HUES48 (cell line): Measurements from ENCODE around the gene FAM228B.

ENCODE experiments used
- H3K27ac ChIP-seq: one replicate; pipeline ENCODE4 v1.7.0; 2013; ENCODE audit warnings: low read depth, low read length, inconsistent platforms
- H3K27me3 ChIP-seq: 2 replicates; pipeline ENCODE4 v1.6.1; 2013; ENCODE audit warnings: mild to moderate bottlenecking, low read length; ENCODE audit not compliant: control insufficient read depth, insufficient read depth
- H3K36me3 ChIP-seq: 2 replicates; pipeline ENCODE4 v1.6.1; 2013; ENCODE audit warnings: low read length; ENCODE audit not compliant: control insufficient read depth, insufficient read depth
- H3K4me1 ChIP-seq: 2 replicates; pipeline ENCODE4 v1.6.1; 2013; ENCODE audit warnings: mild to moderate bottlenecking, low read length; ENCODE audit not compliant: control insufficient read depth, insufficient read depth
- H3K4me3 ChIP-seq: 2 replicates; pipeline ENCODE4 v1.5.1; 2013; ENCODE audit warnings: mild to moderate bottlenecking, low read depth, low read length
- H3K9ac ChIP-seq: 2 replicates; pipeline ENCODE4 v1.6.1; 2013; ENCODE audit warnings: mild to moderate bottlenecking, low read depth, low read length, moderate library complexity
- H3K9me3 ChIP-seq: 2 replicates; pipeline ENCODE4 v1.6.1; 2013; ENCODE audit warnings: low read length; ENCODE audit not compliant: control insufficient read depth, insufficient read depth

FAM228B gene

DNA sequence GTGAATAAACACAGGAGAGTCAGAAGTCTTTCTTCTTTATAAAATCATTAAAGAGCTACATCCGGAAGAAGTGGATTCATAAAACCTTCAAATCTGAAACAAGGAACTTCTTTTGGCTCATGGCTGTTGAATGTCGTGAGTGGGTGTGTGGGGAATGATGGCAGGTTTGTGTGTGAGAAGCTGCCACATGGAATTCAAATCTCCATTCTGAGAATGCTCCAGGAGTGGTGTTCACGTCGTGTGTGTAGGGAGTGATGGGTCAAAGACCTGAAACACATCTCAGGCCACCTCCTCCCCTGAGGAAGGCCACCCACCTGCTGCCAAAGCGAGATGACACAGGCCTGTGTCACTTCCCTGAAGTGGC is 80.5 kb downstream of the FAM228B start:
- H3K9ac ChIP-seq = no peak overlapping the region
- H3K9me3 ChIP-seq = no peaks in the 10 kb centered on the region
- no peak overlapping the region for H3K27ac ChIP-seq
- H3K36me3 ChIP-seq = no peaks in the 10 kb centered on the region
- H3K4me1 ChIP-seq = no peaks in the 10 kb centered on the region
- no peak overlapping the region for H3K4me3 ChIP-seq
- no peaks in the 10 kb centered on the region for H3K27me3 ChIP-seq

DNA sequence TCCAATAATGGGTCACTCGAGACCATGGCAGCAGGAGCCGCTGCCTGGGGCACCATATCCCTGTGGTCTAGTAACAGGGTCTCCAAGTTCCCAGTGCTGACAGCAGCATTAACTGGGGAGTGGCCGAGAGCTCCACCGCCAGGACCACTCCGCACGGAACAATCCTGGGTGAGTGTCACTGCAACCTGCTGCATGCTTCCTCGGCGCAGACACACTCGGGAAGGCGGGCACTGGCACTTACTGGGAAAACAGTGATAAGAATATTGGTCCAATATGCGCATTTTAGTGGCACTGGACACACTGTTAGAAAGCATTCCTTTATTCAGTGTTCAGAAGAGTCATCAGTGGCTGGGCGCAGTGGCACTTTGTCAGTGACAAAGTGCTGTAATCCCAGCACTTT is 81.2 kb downstream of the FAM228B start:
- H3K36me3 ChIP-seq = no peaks in the 10 kb centered on the region
- H3K9ac ChIP-seq = no peak overlapping the region
- no peak overlapping the region for H3K27ac ChIP-seq
- no peaks in the 10 kb centered on the region for H3K9me3 ChIP-seq
- H3K27me3 ChIP-seq = no peaks in the 10 kb centered on the region
- no peak overlapping the region for H3K4me3 ChIP-seq
- no peaks in the 10 kb centered on the region for H3K4me1 ChIP-seq

DNA sequence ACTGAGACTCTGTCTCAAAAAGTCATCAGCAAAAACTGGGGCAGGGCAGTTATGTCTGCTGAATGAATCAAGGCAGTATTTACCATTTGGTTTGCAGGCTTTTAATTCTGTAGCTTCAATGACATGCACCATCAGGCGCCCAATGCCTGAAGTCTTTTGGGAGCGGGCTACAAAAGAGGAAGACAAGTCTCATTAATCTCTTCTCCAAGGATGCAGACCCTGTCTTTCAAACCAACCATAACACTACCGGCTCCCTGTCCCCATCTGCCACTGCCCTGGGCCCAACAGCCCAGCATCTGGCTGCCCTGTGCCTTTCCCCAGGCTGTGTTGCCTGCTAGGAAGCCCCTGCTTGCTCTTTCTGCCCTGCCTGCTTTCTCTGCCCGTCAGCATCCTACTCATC is 81.9 kb downstream of the FAM228B start:
- Histone ChIP-seq H3K27ac (no peak overlapping the region), H3K4me3 (no peak overlapping the region), H3K4me1 (no peaks in the 10 kb centered on the region), H3K27me3 (no peaks in the 10 kb centered on the region), H3K36me3 (no peaks in the 10 kb centered on the region), H3K9me3 (no peaks in the 10 kb centered on the region), H3K9ac (no peak overlapping the region)

DNA sequence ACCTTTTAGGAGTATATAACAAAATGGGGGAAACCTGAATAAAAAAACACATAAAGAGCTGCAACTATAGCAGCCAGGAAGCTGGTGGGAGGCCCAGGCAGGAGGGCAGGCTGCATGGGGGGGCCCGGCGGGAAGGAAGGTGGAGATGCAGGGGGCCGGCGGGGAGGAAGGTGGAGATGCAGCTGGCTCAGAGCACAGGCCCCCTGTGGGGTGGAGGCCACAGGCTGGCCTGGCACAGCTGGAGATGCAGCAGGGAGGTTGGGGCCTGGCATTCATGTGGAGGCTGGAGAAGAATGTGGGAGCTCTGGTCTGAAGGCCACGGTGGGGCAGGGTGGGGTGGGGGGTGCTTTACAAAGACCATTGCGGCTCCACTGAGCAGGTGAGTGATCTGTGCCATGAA is 83.0 kb downstream of the FAM228B start:
- Histone ChIP-seq H3K9me3 (no peaks in the 10 kb centered on the region), H3K9ac (no peak overlapping the region), H3K27ac (no peak overlapping the region), H3K36me3 (no peaks in the 10 kb centered on the region), H3K27me3 (no peaks in the 10 kb centered on the region), H3K4me3 (no peak overlapping the region), H3K4me1 (no peaks in the 10 kb centered on the region)

DNA sequence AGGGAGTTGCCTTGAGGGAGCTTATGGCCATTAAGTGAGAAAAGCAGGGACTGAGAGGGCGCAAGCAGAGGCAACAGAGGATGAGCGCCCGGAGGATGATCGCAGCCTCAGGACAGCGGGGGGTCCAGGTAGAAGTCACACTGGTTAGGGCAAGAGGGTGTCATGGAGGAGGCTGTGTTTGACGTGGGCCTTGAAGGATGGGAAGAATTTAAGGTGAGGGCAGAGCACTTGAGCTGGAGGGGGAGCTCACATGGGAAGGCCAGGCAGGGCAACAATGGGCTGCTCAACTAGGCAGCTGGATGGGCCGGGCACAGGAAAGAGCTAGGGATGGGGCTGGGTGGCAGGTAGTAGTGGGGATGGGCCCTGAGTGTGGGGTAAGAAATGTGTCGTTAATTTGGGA is 83.4 kb downstream of the FAM228B start:
- Histone ChIP-seq H3K27me3 (no peaks in the 10 kb centered on the region), H3K9ac (no peak overlapping the region), H3K27ac (no peak overlapping the region), H3K9me3 (no peaks in the 10 kb centered on the region), H3K36me3 (no peaks in the 10 kb centered on the region), H3K4me1 (no peaks in the 10 kb centered on the region), H3K4me3 (no peak overlapping the region)

DNA sequence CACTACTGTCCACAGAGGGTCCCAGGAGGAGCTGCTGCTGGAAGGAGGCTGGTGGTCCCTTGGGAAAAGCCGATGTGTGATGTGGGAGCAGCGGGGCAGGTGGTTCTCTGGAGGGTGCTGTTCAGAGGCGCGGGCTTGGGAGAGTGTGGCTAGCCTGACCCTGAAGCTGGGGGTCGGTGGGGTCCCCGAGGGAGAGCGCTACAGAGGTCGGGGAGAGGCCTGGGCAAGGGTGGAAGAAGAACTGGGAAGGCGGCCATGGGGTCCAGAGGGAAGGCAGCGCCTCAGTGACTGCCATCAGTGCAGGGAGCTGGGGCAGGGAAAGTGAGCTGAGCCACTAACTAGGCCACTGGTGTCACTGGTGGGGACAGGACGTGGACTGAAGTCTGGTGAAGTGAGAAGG is 84.1 kb downstream of the FAM228B start:
- Histone ChIP-seq H3K27me3 (no peaks in the 10 kb centered on the region), H3K4me3 (no peak overlapping the region), H3K36me3 (no peaks in the 10 kb centered on the region), H3K27ac (no peak overlapping the region), H3K4me1 (no peaks in the 10 kb centered on the region), H3K9me3 (no peaks in the 10 kb centered on the region), H3K9ac (no peak overlapping the region)

DNA sequence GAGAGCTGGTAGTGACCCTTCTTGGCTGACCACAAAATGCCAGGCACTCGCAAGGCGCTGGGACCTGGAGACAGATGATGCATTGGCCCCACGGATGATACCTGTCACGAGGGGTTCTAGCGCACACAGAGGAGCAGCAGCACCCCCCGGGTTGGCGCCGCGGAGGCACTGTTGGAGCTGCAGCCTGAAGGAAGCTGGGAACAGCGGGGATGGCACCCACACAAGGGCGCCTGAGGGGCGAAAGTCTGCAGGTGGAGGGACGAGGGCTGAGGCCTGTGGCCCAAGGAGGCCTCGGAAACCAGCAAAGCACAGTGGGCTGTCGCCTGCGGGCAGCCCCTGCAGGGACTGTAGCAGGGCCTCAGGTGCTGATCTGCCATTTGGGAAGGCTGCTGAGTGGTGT is 85.2 kb downstream of the FAM228B start:
- no peak overlapping the region for H3K4me3 ChIP-seq
- H3K9me3 ChIP-seq = no peaks in the 10 kb centered on the region
- H3K4me1 ChIP-seq = no peaks in the 10 kb centered on the region
- no peaks in the 10 kb centered on the region for H3K27me3 ChIP-seq
- no peak overlapping the region for H3K9ac ChIP-seq
- no peaks in the 10 kb centered on the region for H3K36me3 ChIP-seq
- no peak overlapping the region for H3K27ac ChIP-seq

DNA sequence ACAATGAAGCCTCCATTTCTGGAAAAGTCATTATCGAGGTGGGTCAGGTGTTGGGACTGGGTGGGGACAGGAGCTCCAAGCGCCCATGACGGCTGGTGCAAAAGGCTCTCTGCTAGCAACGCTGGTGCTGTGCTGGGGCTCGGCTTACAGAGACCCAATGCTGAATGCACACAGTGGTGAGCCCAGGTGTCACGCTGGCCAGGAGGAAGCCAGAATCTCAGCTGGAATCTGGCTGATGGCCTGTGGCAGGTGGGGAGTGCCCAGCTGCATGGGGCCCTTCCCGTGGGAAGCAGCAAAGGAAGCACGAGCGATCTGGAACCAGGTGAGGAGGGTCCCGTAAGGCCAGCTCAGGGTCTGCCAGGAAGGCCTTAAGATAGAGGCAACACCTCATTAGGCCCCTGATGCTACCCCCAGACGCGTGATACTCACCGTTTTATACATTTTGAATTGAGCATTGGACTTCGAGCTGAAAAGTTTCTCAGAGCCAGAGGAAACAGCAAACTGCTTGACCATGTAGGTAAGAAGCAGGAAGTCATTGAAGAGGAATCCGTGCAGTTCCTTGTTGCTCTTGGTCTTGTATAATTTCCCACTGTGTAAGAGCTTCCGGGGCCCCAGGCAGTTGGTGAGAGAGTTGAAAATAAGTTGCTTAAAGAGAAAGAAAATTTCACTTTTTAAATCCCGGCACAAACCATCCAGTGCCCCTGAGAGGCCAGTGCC is 86.3 kb downstream of the FAM228B start:
- no peaks in the 10 kb centered on the region for H3K9me3 ChIP-seq
- H3K4me3 ChIP-seq = no peak overlapping the region
- H3K27ac ChIP-seq = no peak overlapping the region
- H3K4me1 ChIP-seq = no peaks in the 10 kb centered on the region
- H3K36me3 ChIP-seq = no peaks in the 10 kb centered on the region
- H3K9ac ChIP-seq = no peak overlapping the region
- H3K27me3 ChIP-seq = no peaks in the 10 kb centered on the region

DNA sequence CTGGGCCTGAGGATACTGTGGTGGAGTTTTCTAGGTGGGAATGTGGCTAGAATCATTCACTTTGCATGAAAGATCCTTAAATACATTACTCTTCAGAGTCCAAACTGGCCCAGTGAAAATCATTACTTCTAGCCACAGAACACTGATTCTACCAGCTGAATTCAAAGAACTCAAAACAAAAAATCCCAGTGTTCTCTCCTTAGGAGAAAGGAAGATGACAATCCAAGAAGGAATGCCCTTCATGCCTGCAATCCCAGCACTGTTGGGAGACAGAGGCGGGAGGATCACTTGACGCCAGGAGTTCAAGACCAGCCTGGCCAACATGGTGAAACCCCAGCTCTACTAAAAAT is 86.8 kb downstream of the FAM228B start:
- H3K9me3 ChIP-seq = no peaks in the 10 kb centered on the region
- H3K4me3 ChIP-seq = no peak overlapping the region
- no peaks in the 10 kb centered on the region for H3K4me1 ChIP-seq
- no peaks in the 10 kb centered on the region for H3K27me3 ChIP-seq
- no peaks in the 10 kb centered on the region for H3K36me3 ChIP-seq
- H3K9ac ChIP-seq = no peak overlapping the region
- H3K27ac ChIP-seq = no peak overlapping the region

DNA sequence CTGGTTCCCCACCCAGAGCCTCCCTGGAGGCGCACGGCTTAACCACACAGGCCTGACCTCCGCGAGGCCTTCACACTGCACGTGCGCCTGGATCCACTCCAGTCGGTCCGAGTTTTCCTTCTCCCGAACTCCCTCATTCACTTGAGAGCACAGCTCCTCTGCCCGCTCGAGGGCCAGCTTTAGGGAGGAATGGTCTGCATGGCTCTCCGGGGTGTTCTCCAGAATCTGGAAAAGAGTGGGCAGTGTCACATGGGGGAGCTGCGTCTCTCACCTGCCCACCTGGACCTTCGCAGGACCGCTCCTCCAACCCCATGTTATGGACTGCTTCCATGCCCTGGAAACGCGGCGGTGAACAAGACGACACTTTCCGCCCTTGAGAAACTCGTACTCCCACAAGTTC is 87.5 kb downstream of the FAM228B start:
- Histone ChIP-seq H3K36me3 (no peaks in the 10 kb centered on the region), H3K4me1 (no peaks in the 10 kb centered on the region), H3K4me3 (no peak overlapping the region), H3K9me3 (no peaks in the 10 kb centered on the region), H3K27me3 (no peaks in the 10 kb centered on the region), H3K9ac (no peak overlapping the region), H3K27ac (no peak overlapping the region)

DNA sequence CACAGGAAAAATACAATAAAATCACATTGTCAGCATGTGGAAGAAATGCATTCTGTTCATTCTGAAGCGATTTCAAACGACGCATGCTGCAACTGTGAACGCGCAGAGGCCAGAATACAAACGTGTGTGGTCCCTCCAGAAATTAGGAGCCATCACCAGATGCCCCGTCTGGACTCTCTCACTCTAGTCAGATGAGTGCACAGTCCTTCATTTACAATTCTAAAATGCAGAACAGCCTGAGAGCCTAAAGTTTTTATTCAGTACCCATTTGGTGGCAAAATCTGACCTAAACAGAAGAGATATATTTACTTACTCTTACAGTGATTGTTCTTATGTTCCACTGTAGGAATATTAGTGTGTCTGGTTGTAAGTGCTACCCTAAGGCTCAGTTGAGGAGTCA is 88.1 kb downstream of the FAM228B start:
- H3K4me3 ChIP-seq = no peak overlapping the region
- H3K4me1 ChIP-seq = no peaks in the 10 kb centered on the region
- no peak overlapping the region for H3K9ac ChIP-seq
- H3K27ac ChIP-seq = no peak overlapping the region
- H3K27me3 ChIP-seq = no peaks in the 10 kb centered on the region
- no peaks in the 10 kb centered on the region for H3K9me3 ChIP-seq
- no peaks in the 10 kb centered on the region for H3K36me3 ChIP-seq

DNA sequence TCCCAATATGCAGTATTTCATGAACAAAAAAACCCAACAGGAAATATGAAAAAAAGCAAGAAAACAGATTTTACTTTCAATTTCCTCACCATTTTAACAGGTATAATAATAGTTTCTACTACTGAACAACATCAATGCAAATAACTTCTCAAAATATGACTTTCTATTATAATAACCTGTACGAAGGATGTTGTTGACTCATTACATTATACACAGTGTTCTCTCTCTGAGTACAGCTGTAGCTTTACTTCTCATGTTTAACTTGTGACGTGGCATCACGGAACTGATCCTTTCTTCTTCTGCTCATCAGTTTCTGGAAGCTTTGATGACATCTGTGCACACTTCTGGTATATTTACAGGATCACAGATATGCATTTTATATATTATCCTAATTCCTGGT is 91.6 kb downstream of the FAM228B start:
- H3K9ac ChIP-seq = no peak overlapping the region
- no peaks in the 10 kb centered on the region for H3K4me1 ChIP-seq
- no peak overlapping the region for H3K4me3 ChIP-seq
- 0 out of 2 replicates have a peak, but pooled peaks cover 2% of the 10 kb centered on the region for H3K36me3 ChIP-seq
- H3K9me3 ChIP-seq = no peaks in the 10 kb centered on the region
- H3K27me3 ChIP-seq = no peaks in the 10 kb centered on the region
- H3K27ac ChIP-seq = no peak overlapping the region
